Left renal cortex interstitium (tissue), 4 donors: ENCODE results near the gene INPP5D. TPM values are rescaled to one million over a fixed set of nuclear protein-coding genes. Genes with fewer than 3 reads are reported as not detected.
A peak's percentile ranks its signal among the peaks of the same experiment; 100 is the strongest.
"Not testable (repeated sequence)": the region's sequence is repeated elsewhere in the genome, so short reads cannot be mapped to it uniquely, and the experiment has no call there.

Experiments
- DNase-seq, 4 donors: peaks; one replicate each; pipeline ENCODE4 v3.0.0-alpha.2; 2013; ENCODE audit warnings: low read depth in 4 of 4, low spot score in 2 of 4, missing footprints in 1 of 4
- polyA plus RNA-seq, 4 donors: library from polyadenylated mRNA; unstranded; fragments of 120-200 nt; gene quantifications; one replicate each; pipeline ENCODE4 v1.2.1, GENCODE V29; 2013; ENCODE audit not compliant: insufficient read length in 4 of 4

INPP5D gene
- polyA plus RNA-seq, 4 donors, result 6.1 to 8.7 (median 7.6) TPM

DNA sequence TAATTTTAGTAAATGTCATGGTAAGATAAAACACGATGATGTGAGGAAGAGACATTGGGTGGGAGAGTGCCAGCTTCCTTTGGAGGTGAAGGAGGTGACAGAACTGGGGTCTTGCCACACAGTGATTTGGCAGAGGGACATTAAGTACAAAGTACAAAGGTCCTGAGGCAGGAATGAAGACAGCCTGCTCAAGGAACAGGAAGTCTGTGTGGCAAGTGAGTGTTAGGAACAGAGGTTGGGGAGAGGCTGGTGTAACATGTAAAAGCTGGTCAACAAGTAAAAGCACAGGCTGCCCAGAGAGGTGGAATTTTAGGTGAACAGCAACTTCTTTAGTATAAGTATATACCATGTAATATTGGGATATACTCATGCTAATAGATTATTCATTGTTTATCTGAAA, 73.1 kb downstream of the INPP5D start:
- no peak for DNase-seq

DNA sequence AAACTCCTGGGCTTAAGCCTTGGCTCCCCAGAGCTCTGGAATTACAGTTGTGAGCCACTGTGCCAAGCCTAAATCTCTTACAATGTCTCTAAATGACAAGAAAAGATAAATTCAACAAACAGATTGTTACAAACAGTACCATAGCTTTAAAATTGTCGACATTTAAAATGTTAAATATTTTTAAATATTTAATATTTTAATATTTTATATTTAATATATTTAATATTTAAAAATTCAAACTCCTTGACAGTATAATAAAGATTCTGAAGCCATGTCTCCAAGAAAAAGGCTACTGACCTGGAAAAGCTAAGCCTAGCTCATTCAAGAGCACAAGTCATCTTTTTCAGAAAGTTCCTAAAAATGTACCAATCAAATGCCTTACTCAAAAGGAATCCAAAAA, 75.3 kb downstream of the INPP5D start:
- no peak for DNase-seq

DNA sequence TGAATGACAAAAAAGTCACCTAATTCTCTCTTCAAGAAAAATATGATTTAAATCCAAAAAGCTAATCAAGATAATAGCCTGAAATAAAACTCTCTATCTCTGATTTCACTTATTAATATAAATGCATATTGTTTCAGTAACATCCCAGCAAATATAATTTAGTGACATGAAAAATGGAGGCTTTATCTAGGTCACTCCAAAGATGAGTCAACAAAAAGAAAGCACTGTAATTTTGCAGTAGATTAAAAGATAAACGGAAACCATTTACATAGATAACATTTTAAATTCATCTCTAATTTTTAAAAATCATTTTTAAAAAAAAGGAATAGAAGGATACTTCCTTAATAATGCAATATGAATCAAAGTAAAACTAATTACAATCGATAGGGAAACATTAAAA, 76.9 kb downstream of the INPP5D start:
- DNase-seq, result no peak

DNA sequence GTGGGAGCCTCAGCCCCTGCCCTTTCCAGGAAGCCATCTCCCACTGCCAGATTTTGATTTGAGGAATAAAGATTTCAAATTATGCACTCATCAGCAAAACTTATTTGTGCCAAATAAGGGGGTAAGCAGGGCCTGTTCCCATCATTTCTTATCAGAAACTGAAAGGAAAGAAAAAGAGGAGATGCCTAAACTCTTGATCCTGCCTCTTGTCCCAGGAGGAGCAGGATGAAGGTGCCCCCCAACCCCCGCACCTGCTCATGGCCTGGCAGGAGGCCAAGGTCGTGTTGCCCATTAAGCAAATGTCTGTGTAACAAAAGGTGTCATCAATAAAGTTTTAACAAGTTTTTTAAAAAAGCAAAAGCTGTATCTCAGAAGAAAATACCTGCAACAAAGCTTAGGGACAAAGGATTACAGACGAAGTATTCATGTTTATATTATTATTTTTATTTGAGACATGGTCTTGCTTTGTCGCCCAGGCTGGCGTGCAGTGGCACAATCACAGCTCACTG, 80.0 kb downstream of the INPP5D start:
- no peak for DNase-seq

DNA sequence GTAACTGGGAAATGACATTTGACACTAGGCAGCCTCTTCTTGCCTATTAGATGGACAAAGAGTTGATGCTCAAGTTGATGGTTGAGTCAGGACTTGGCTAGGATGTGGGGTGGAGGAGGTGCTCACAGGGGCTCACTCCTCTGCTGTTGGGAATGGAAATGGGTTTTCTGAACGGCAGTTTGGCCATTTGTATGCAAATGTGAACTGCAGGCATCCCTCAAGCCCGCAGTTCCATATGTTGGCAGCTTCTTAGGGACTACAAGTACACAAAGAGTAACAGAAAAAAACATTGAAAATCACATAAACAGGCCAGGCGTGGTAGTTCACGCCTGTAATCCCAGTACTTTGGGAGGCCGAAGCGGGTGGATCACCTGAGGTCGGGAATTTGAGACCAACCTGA, 80.8 kb downstream of the INPP5D start:
- DNase-seq, result no peak

DNA sequence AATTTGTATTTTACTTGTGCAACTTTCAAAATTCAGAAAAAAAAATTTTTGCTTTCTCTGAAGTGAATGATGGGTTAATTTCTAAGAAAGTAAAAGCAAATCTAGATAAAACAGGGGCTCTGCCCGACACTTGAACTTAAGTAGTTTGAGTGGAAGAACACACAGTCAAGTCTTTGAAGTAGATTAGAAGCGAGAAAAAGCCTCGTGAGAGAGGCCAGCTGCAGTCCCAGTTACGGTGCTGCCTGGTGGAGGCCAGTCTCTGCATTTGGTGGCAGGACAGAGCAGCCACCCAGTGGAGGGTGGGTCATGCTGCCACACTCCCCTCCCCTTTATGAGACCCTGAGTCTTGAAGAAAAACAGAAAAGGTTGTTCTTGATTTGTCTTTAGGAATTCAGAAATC, 81.8 kb downstream of the INPP5D start:
- DNase-seq, result no peak

DNA sequence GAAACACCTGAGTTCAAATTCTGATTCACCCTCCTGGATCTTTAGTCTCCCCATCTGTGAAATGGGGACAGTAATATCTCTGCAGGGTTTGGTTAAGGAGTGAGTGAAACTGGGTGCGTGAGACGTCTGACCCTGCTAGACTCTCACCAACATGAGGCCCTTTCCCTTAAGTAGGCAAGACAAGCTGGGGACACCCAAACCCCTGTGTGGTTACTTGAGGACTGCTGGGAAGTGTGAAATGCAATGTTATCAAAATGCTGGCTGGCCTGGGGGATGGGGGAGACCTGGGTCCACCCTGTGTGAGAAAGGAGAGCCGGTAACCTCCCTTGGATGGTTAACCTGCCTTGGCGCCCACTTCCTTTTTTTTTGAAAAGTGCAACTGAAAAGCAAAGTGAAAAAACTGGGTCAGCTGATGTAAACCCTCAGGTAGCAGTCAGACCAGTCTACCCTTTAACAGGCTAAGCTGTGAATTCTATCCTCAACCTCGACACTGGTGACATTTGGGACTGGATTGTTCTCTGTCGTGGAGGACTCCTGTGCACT, 82.3 kb downstream of the INPP5D start:
- DNase-seq, result no peak

DNA sequence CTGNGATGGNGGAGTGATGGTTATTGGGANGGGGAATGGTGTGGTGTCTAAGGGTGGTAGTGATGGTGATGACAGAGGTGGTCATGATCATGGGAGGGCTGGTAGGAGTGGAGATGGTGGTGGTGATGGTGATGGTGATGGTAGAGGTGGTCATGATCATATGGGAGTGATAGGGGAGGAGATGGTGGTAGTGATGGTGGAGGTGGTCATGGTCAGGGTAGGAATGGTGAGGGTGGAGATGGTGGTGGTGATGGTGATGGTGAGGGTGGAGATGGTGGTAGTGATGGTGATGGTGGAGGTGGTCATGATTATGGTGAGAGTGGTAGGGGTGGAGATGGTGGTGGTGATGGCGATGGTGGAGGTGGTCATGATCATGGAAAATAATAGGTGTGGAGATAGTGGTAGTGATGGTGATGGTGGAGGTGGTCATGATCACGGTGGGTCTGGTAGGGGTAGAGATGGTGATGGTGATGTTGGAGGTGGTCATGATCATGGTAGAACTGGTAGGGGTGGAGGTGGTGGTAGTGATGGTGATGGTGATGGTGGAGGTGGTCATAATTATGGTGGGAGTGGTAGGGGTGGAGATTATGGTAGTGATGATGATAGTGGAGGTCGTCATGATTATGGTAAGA, 83.7 kb downstream of the INPP5D start:
- DNase-seq, result no peak

DNA sequence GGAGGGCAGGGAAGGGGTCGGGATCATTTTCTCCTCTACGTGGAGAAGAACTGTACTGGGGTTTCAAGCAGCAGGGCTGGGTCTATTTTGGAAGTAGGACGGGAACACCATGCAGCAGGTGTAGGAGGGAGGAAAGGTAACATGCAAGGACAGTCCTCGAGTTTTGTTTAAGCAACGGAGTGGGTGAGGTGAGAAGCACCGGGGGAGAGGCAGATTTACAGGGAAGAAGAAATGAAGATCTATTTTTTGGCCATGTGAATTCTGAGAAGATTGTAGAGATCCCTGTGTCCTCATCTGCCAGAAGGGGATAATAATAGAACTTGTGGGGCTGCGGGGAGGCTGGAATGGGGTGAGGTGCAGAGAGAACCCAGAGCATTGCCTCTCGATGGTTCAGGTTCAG, 85.6 kb downstream of the INPP5D start:
- DNase-seq, result no peak

DNA sequence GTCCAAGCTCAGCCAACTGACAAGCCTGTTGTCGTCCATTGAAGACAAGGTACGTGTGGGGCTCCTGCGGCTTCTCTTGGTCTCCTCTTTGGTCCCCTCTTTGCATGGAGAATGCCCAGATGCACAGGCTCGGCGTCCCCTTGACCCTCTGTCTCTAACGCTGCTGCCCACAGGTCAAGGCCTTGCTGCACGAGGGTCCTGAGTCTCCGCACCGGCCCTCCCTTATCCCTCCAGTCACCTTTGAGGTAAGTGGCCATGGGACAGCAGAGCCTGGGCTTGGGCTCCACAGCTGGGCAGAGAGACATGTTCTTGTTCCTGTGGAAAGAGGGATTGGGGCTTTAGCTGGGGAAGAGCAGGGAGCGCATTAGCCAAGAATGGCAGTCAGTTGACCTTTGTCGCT, 86.1 kb downstream of the INPP5D start:
- no peak for DNase-seq

DNA sequence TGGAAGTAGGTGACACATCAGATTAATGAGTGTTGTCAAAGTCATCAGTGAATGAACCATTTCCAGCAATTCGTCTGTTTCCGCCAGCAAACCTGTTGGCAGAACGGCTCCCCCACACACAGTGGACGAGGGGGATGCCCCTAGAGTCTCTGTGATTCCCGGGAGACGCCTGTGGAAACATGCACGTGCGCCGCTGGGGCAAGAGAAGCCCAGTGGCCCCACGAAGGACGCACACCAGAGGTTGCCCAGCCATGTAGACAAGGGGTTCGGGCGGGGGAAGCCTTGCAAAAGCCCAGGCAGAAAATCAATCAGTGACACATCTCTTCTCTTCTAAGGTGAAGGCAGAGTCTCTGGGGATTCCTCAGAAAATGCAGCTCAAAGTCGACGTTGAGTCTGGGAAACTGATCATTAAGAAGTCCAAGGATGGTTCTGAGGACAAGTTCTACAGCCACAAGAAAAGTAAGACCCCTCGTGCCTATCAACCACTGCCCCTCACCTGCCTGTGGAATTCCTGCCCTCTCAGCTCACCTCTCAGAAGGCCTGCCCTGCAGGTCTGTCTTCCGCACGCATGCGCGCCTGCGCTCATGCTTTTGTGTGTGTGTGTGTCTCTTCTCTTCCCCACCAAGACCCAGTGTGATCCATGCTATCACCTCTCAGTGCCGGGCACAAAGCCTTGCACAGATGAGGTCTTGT, 87.1 kb downstream of the INPP5D start:
- no peak for DNase-seq

DNA sequence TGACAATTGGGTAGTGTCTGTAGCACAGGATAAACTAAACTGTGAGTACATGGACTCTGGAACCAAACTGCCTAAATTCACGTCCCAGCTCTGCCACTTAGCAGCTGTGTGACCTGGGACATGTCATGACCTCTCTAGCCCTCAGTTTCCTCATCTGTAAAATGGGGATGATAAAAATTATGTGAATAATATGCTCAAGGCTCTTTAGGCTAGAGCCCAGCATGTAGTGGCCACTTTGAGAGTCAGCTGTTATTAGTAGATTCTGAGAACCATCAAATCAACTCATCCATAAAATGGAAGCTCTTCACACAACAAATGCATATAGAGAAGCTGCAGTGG, 87.7 kb downstream of the INPP5D start:
- no peak for DNase-seq

DNA sequence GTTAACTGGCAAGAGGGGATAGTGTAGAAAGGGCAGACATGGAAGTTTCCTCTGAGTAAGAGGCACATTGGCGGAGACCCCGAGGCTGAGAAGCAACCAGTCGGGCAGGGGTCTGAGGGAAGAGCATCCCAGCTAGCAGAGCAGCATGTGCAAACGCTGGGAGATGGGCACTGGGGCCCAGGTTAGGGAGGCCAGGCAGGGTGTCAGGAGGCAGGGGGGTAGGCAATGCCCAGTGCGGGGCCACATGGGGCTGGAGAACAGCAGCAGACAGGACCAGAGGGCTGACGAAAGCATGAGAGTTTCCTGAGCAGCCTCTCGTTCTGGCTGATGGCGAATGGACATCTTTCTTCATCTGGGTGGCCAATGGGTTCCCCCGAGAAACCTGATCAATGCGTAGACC, 88.2 kb downstream of the INPP5D start:
- no peak for DNase-seq

DNA sequence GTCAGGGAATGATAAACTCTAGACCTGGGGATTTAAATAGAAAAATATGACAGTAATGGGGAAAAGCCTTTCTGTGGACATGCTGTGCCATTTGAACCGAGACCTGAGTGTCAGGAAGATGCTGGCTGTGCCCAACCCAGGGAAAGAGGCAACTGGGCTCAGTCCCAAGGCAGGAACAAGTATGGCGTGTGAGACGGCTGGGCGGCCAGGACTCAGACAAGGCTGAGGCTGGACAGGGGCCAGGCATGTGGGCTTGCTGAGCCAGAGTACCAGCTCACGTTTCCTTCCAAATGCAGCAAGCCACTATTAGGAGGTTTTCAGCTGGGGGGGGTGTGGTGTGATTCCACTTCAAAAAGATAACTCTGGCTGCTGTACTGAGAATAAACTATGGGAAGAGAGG, 92.4 kb downstream of the INPP5D start:
- DNase-seq, result no peak

DNA sequence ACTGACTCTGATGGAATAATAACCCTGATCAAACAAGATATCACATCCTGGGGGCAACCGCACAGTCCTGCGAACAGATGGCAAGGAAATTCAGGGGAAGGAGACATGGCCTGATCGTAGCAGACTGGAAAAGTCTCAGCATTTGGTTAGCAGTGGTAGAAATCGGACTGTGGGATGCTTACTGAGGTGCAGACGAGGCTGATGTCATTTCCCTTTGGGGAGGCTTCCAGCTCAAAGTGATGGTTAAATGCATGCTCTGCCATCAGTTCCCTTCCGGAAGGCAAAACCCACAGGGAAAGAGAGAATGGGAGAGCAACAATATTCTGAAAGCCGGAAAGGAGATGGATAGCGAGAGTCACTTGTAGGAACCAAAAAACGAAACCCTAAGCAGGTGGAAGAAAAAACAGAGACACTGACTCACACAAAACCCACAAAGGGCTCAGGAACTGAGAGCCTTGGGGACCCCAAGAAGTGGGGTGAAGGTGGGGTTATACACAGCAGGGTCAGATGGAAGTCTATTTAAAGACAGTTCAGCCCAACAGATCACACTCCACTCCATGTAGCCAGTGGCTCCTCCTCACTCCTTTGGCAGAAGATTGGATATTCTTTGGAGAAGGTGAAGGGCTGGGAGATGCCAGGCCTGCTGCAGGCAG, 93.1 kb downstream of the INPP5D start:
- DNase-seq, result no peak

DNA sequence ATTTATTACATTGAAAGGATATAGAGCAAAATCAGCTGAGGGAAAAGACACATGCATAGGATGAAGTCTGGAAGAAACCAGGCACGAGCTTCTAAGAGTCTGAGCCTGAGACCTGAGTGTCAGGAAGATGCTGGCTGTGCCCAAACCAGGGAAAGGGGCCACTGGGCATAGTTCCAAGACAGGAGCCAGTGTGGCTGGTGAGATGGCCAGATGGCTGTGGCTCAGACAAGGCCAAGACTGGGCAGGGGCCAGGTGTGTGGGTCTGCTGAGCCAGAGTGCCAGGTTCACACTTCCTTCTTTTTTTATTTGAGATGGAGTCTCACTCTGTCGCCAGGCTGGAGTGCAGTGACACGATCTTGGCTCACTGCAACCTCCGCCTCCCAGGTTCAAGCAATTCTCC, 95.9 kb downstream of the INPP5D start:
- no peak for DNase-seq

DNA sequence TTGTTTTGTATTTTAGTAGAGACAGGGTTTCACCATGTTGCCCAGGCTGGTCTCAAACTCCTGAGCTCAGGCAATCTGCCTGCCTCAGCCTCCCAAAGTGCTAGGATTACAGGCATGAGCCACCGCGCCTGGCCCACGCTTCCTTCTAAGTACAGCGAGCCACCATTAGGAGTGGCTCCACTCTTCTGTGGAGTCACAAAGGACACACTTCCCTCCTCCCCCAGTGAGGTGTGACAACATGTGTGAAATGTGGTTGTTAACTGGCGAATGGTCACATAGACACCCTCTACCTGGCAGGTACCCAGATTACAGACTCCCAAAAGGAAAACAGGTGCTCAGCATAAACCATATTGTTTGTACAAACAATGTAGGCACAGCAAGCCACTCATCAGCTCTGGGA, 96.3 kb downstream of the INPP5D start:
- DNase-seq, result not testable (repeated sequence)

DNA sequence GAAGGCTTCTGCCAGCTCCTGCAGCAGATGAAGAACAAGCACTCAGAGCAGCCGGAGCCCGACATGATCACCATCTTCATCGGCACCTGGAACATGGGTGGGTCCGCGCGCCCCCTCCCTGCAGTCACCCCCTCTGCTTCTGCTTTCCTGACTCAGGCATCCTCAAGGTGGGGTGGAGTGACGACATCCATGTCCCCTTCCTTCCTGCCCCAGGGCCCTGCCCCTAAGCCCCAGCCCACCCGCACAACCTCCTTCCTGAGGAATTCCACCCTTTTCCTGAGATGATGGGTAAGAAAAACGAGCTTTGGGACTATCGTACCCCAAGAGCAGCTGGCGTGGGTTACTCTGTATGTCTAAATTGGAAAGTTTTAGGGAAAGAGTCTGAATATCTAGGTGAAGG, 101.6 kb downstream of the INPP5D start:
- no peak for DNase-seq

DNA sequence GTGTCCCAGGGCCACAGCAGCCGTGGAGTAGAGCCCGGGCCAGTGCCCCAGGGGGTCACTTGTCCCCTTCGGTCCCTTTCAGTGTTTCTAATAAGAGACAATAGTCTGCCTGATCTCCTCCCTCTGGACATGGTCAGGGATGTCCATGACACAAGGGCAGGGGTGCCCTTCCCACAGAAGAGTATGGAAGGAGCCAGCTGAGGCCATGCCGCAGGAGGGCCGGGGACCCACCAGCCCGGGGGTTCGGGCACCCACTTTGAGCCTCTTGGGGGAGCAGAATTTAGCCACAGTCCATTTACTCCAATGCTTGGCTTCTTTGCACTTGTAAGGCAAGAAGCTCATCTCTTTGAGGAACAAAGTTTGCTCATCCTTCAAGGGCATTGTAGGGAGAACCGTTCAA, 102.6 kb downstream of the INPP5D start:
- DNase-seq, result no peak

DNA sequence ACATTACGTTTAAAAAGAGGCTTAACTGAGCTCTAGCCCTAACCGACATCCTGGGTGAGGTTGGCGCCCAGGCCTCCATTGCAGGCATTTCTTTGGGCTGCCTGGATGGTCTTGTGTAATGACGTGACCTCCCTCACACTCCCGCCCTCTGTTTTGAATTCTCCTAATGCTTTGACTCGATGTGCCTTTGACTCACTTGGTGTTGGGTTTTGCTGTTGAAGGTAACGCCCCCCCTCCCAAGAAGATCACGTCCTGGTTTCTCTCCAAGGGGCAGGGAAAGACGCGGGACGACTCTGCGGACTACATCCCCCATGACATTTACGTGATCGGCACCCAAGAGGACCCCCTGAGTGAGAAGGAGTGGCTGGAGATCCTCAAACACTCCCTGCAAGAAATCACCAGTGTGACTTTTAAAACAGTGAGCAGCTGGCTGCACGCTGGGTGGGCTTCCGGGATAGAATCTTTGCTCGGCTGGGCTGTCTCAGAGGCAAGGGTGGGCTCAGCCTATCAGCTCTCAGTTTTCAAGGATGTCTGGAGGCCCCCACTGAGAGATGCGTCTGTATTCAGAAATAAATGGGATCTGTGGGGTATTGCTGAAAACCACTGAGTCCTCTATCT, 103.5 kb downstream of the INPP5D start:
- peak in 1 of 4 donors; percentile 16 for DNase-seq

DNA sequence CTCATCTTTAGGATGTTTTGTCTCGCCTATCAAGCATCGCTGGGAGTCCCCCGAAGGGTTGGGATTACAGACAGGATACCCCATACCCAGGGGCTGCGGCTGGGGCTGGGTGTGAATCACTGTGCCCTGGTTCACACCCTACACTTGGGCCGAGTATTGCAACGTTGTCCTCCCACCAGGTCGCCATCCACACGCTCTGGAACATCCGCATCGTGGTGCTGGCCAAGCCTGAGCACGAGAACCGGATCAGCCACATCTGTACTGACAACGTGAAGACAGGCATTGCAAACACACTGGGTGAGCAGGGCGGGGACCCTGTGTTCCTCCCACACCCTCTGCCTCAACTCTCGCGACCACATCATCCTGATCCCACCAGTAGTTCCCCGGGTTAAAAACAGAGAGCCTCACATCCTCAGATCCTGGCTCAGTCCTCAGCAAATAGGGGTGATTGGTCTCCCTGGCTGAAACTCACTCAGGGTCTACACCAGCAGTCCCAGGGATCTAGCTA, 104.0 kb downstream of the INPP5D start:
- no peak for DNase-seq
